ENCODE results near the gene NDUFS3. TPM values are rescaled to one million over a fixed set of nuclear protein-coding genes. Genes with fewer than 3 reads are reported as not detected.

The NDUFS3 gene
- total and polyA plus RNA-seq, 7 experiments from 2014 or later: 68.6 to 116 (median 108) TPM

GRCh38 chr11:47626234-47626633 is 47.4 kb downstream of the NDUFS3 start:
- no peak for ATAC-seq
- ChIA-PET CTCF (interaction anchor here (0.6 kb wide), 1 partner anchor 72 kb away, joined by 4 read pairs; no protein-coding TSS in a partner anchor), POLR2A (no interaction called here)
- Mint-ChIP-seq H3K4me1 (no peaks in the 10 kb centered on the region), H3K9me3 (no peaks in the 10 kb centered on the region), H3K27ac (no peak overlapping the region), H3K27me3 (no peaks in the 10 kb centered on the region), H3K36me3 (peaks cover 5 to 38% (median 21%) of the 10 kb centered on the region in 5 donors), H3K4me3 (no peak overlapping the region)
- Histone ChIP-seq H3K9me3 (ENCODE audit: control insufficient read depth in 2 of 3, low read length in 3 of 3) (no peaks in the 10 kb centered on the region), H3K27ac (ENCODE audit: low read depth, low read length) (no peak overlapping the region), H3K4me1 (ENCODE audit: control insufficient read depth in 2 of 2, insufficient read depth in 2 of 2, low read length in 2 of 2) (no peaks in the 10 kb centered on the region), H3K4me3 (ENCODE audit: low read length) (no peak overlapping the region), H3K36me3 (ENCODE audit: control insufficient read depth in 2 of 3, insufficient read depth in 3 of 3, low read length in 3 of 3) (peaks cover 6 to 83% (median 12%) of the 10 kb centered on the region in 3 experiments), H3K27me3 (ENCODE audit: control insufficient read depth in 2 of 2, insufficient read depth in 2 of 2, low read length in 2 of 2) (no peaks in the 10 kb centered on the region)
- DNase-seq: no peak
- intact Hi-C loops (cut with micrococcal nuclease): no loop called here

- Histone ChIP-seq H3K27me3 (ENCODE audit: control insufficient read depth in 2 of 2, insufficient read depth in 2 of 2, low read length in 2 of 2) (no peaks in the 10 kb centered on the region), H3K4me3 (ENCODE audit: low read length) (no peak overlapping the region), H3K27ac (ENCODE audit: low read depth, low read length) (no peak overlapping the region), H3K4me1 (ENCODE audit: control insufficient read depth in 2 of 2, insufficient read depth in 2 of 2, low read length in 2 of 2) (no peaks in the 10 kb centered on the region), H3K36me3 (ENCODE audit: control insufficient read depth in 2 of 3, insufficient read depth in 3 of 3, low read length in 3 of 3) (peaks cover 6 to 75% (median 9%) of the 10 kb centered on the region in 3 experiments), H3K9me3 (ENCODE audit: control insufficient read depth in 2 of 3, low read length in 3 of 3) (no peaks in the 10 kb centered on the region)
- Mint-ChIP-seq H3K4me1 (no peaks in the 10 kb centered on the region), H3K9me3 (no peaks in the 10 kb centered on the region), H3K27me3 (no peaks in the 10 kb centered on the region), H3K4me3 (no peak overlapping the region), H3K27ac (no peak overlapping the region), H3K36me3 (peaks cover 11 to 46% (median 22%) of the 10 kb centered on the region in 5 donors)
- DNase-seq (no peak), ATAC-seq (no peak)
- ChIA-PET CTCF (no interaction called here), POLR2A (no interaction called here)
- intact Hi-C loops (cut with micrococcal nuclease): no loop called here
These were observed 49.2 kb downstream of the NDUFS3 start for GRCh38 chr11:47628026-47628425.

GRCh38 chr11:47631473-47631872 is 52.6 kb downstream of the NDUFS3 start:
- Mint-ChIP-seq H3K4me3 (no peak overlapping the region), H3K27ac (no peak overlapping the region), H3K36me3 (peaks cover 10 to 57% (median 27%) of the 10 kb centered on the region in 5 donors), H3K27me3 (no peaks in the 10 kb centered on the region), H3K4me1 (no peaks in the 10 kb centered on the region), H3K9me3 (no peaks in the 10 kb centered on the region)
- no peaks in the 10 kb centered on the region for H3K27me3 ChIP-seq (ENCODE audit: control insufficient read depth in 2 of 2, insufficient read depth in 2 of 2, low read length in 2 of 2)
- no peak overlapping the region for H3K4me3 ChIP-seq (ENCODE audit: low read length)
- H3K27ac ChIP-seq (ENCODE audit: low read depth, low read length): no peak overlapping the region
- CTCF ChIA-PET: no interaction called here
- H3K36me3 ChIP-seq (ENCODE audit: control insufficient read depth in 2 of 3, insufficient read depth in 3 of 3, low read length in 3 of 3): peaks cover 4 to 64% (median 6%) of the 10 kb centered on the region in 3 experiments
- intact Hi-C loops (cut with micrococcal nuclease): no loop called here
- POLR2A ChIA-PET: no interaction called here
- DNase-seq (no peak), ATAC-seq (no peak)
- H3K4me1 ChIP-seq (ENCODE audit: control insufficient read depth in 2 of 2, insufficient read depth in 2 of 2, low read length in 2 of 2): no peaks in the 10 kb centered on the region
- no peaks in the 10 kb centered on the region for H3K9me3 ChIP-seq (ENCODE audit: control insufficient read depth in 2 of 3, low read length in 3 of 3)

Other genes with a start within 250 kb of the NDUFS3 start
- gene MYBPC3, start 226.4 kb upstream of the NDUFS3 start, total RNA-seq: under 1 TPM in 2 of 5 experiments, not detected in 3; 0.16 to 0.86 TPM
- gene MYBPC3, start 226.4 kb upstream of the NDUFS3 start, polyA plus RNA-seq: not detected
- 100 to 1,000 TPM in 1 of 5 experiments, 10 to 100 TPM in 1, 1 to 10 TPM in 2, not detected in 1; 5.0 to 247 (median 17.8) TPM for gene SPI1, start 200.5 kb upstream of the NDUFS3 start, total RNA-seq
- gene SPI1, start 200.5 kb upstream of the NDUFS3 start, polyA plus RNA-seq: under 1 TPM in 1 of 2 donors, not detected in 1; 0.27 TPM
- 10 to 100 TPM; 29.9 to 60.4 (median 45.1) TPM for gene SLC39A13, start 170.5 kb upstream of the NDUFS3 start, total RNA-seq
- gene SLC39A13, start 170.5 kb upstream of the NDUFS3 start, polyA plus RNA-seq: 10 to 100 TPM; 21.4 to 40.7 TPM
- gene PSMC3, start 152.6 kb upstream of the NDUFS3 start, total RNA-seq: 100 to 1,000 TPM in 1 of 5 experiments, 10 to 100 TPM in 4; 42.2 to 149 (median 51.3) TPM
- gene PSMC3, start 152.6 kb upstream of the NDUFS3 start, polyA plus RNA-seq: 100 to 1,000 TPM; 106 to 128 TPM
- gene RAPSN, start 129.9 kb upstream of the NDUFS3 start, total RNA-seq: 1 to 10 TPM in 4 of 5 experiments, under 1 TPM in 1; 0.99 to 1.7 (median 1.4) TPM
- gene RAPSN, start 129.9 kb upstream of the NDUFS3 start, polyA plus RNA-seq: not detected
- 100 to 1,000 TPM; 107 to 148 (median 129) TPM for gene CELF1, start 25.9 kb upstream of the NDUFS3 start, total RNA-seq
- gene CELF1, start 25.9 kb upstream of the NDUFS3 start, polyA plus RNA-seq: 10 to 100 TPM; 41.1 to 76.4 TPM
- gene PTPMT1, start 13.5 kb upstream of the NDUFS3 start, total RNA-seq: 10 to 100 TPM; 20.5 to 32.9 (median 22.7) TPM
- gene PTPMT1, start 13.5 kb upstream of the NDUFS3 start, polyA plus RNA-seq: 10 to 100 TPM; 67.3 to 72.9 TPM
- 10 to 100 TPM; 15.0 to 26.5 (median 20.9) TPM for gene KBTBD4, start 104 bp upstream of the NDUFS3 start, total RNA-seq
- 10 to 100 TPM; 43.8 to 47.2 TPM for gene KBTBD4, start 104 bp upstream of the NDUFS3 start, polyA plus RNA-seq
- 1 to 10 TPM in 1 of 5 experiments, under 1 TPM in 3, not detected in 1; 0.21 to 1.0 (median 0.30) TPM for gene FAM180B, start 7.6 kb downstream of the NDUFS3 start, total RNA-seq
- not detected for gene FAM180B, start 7.6 kb downstream of the NDUFS3 start, polyA plus RNA-seq
- 1 to 10 TPM in 3 of 5 experiments, under 1 TPM in 2; 0.36 to 2.3 (median 1.0) TPM for gene C1QTNF4, start 15.3 kb downstream of the NDUFS3 start, total RNA-seq
- gene C1QTNF4, start 15.3 kb downstream of the NDUFS3 start, polyA plus RNA-seq: not detected
- gene MTCH2, start 63.5 kb downstream of the NDUFS3 start, total RNA-seq: 10 to 100 TPM; 19.8 to 88.6 (median 21.1) TPM
- gene MTCH2, start 63.5 kb downstream of the NDUFS3 start, polyA plus RNA-seq: 10 to 100 TPM; 46.8 to 51.6 TPM
- 10 to 100 TPM in 1 of 5 experiments, 1 to 10 TPM in 4; 4.7 to 11.3 (median 8.1) TPM for gene AGBL2, start 136.3 kb downstream of the NDUFS3 start, total RNA-seq
- gene AGBL2, start 136.3 kb downstream of the NDUFS3 start, polyA plus RNA-seq: 1 to 10 TPM in 1 of 2 donors, under 1 TPM in 1; 0.33 to 1.8 TPM
- gene FNBP4, start 188.3 kb downstream of the NDUFS3 start, total RNA-seq: 100 to 1,000 TPM; 143 to 347 (median 280) TPM
- 10 to 100 TPM; 49.0 to 54.4 TPM for gene FNBP4, start 188.3 kb downstream of the NDUFS3 start, polyA plus RNA-seq